Muscle layer of duodenum (tissue), 2 donors: ENCODE data around the gene MTHFSD.

ENCODE experiments used
- H3K27ac ChIP-seq: one replicate; pipeline ENCODE4 v1.7.0; 2013; ENCODE audit warnings: mild to moderate bottlenecking, low read length
- H3K27me3 ChIP-seq: one replicate; pipeline ENCODE4 v1.7.0; 2013; ENCODE audit warnings: low read depth, mild to moderate bottlenecking, control low read depth, low read length
- H3K36me3 ChIP-seq, 2 donors: one replicate each; pipeline ENCODE4 v1.7.0; 2013; ENCODE audit warnings: low read length in 2 of 2, control low read depth in 1 of 2, mild to moderate bottlenecking in 1 of 2; ENCODE audit not compliant: insufficient read depth in 2 of 2, control insufficient read depth in 1 of 2
- H3K4me1 ChIP-seq, 2 donors: one replicate each; pipeline ENCODE4 v1.7.0; 2013; ENCODE audit warnings: low read length in 2 of 2, mild to moderate bottlenecking in 2 of 2, control low read depth in 1 of 2, moderate library complexity in 1 of 2; ENCODE audit not compliant: insufficient read depth in 2 of 2, control insufficient read depth in 1 of 2
- H3K4me3 ChIP-seq, 2 donors: one replicate each; pipeline ENCODE4 v1.7.0; 2013; ENCODE audit warnings: low read length in 2 of 2, low read depth in 1 of 2, mild to moderate bottlenecking in 1 of 2
- H3K9me3 ChIP-seq, 2 donors: one replicate each; pipeline ENCODE4 v1.7.0; 2013; ENCODE audit warnings: low read length in 2 of 2, control low read depth in 1 of 2, mild to moderate bottlenecking in 1 of 2; ENCODE audit not compliant: control insufficient read depth in 1 of 2
- donor health status: healthy.

Gene MTHFSD, protein sequence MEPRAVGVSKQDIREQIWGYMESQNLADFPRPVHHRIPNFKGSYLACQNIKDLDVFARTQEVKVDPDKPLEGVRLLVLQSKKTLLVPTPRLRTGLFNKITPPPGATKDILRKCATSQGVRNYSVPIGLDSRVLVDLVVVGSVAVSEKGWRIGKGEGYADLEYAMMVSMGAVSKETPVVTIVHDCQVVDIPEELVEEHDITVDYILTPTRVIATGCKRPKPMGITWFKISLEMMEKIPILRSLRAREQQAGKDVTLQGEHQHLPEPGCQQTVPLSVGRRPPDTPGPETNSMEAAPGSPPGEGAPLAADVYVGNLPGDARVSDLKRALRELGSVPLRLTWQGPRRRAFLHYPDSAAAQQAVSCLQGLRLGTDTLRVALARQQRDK

DNA sequence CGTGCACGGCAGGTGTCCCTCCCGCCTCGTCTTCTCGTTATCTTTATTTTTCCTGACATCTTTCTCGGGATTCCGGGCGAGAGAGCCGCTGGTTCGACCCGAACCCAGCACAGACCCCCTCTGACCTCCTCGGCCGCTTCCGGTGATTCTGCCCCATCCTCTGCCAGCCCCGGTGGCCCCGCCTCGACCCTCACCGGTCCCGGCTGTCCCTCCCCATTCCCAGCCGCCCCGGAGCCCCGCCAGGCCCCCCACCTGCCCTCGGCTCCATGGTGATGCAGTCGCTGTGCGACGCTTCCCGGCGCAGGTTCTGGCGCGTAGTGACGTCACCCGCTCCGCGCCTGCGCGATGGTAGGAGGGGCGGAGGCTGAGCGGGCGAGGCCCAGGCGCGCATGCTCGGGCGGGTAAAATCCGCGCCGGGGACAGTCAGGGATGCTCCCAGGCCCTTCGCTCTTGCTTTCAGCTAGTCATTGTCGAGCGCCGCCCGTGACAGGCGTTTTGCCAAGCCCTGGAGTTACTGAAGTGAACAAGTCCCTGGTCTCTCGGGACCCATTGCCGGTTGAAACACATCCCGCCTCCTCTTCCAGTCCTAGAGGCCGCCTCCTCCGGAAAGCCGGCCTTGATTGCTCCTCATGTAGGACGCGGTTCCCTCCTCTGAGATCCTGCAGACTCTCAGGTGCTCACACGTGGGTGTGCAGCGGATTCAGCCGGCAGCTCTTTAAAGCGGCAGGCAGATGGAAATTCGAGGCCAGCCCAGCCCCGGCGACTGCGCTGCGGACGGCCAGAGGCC, at the start of gene MTHFSD:
Gene MTHFSD (minus strand): TSS at position 319 of the 787 bp plus-strand sequence. CDS start 51 bp downstream, at position 268.
- Histone ChIP-seq H3K36me3 (peaks cover 10 to 11% of the 10 kb centered on the region in 2 donors), H3K27ac (peak within 1 kb of the TSS; percentile 86), H3K4me1 (peaks cover 5 to 13% of the 10 kb centered on the region in 2 donors), H3K9me3 (no peaks in the 10 kb centered on the region), H3K27me3 (no peaks in the 10 kb centered on the region), H3K4me3 (peak within 1 kb of the TSS; percentile 85 to 90)

DNA sequence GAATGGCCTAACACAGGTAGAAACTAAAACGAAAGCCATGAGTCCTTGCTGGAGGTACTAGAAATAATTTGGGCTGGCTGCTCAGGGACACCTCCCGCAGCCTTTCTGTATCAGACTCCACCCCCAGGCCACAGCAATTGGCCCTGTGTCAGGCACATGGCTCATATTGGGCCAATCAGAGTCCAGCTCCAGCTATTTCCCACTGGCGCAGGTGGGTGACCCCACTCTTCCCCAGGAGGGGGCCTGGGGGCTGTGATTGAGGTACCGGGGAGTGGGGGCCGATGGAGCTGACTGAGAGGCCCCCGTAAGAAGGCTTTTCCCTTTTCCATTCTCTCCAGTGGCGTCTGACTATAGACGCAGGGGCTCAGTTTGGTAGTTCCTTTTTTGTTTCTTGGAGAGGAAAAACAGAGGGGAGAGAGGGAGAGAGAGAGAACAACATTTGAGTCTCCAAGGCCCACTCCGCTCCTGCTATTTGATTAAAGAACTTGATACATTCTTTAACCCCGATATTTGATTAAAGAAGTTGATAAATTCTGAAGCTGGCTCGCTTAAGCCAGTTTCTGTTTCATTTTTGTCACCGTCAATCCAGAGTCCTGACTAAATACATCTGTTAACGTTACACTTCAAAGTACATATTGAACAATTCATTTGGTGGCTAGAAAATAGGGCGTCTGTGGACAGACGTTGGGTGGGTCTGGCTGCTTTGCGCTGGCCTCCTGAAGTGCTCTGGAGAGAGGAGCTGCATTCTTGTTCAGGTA, 49.6 kb upstream of the MTHFSD start:
- Histone ChIP-seq H3K9me3 (no peaks in the 10 kb centered on the region), H3K27me3 (no peaks in the 10 kb centered on the region), H3K4me3 (peak overlapping the region in 1 of 2 donors; percentile 28), H3K4me1 (no peaks in the 10 kb centered on the region), H3K27ac (no peak overlapping the region), H3K36me3 (no peaks in the 10 kb centered on the region)

DNA sequence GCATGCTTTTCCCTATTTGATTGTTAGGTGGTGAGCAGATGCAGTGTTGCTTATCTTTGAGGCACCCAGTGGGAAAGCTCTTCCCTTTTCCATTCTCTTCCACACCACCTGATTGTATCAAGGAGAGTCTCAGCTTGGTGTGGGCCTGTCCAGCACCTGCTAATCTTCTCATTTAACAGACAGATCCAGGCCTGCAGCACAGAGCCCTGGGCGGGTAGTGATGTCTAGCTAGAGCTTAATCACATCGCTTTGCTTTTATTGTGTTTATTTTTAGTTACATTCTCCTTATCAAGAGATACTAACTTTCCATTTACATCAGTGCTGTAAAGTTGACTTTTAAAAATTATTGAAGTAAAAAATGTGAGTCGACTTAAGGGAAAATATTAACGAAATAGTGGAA, 47.5 kb upstream of the MTHFSD start:
- Histone ChIP-seq H3K27me3 (no peaks in the 10 kb centered on the region), H3K27ac (no peak overlapping the region), H3K9me3 (no peaks in the 10 kb centered on the region), H3K36me3 (no peaks in the 10 kb centered on the region), H3K4me3 (no peak overlapping the region), H3K4me1 (no peaks in the 10 kb centered on the region)

DNA sequence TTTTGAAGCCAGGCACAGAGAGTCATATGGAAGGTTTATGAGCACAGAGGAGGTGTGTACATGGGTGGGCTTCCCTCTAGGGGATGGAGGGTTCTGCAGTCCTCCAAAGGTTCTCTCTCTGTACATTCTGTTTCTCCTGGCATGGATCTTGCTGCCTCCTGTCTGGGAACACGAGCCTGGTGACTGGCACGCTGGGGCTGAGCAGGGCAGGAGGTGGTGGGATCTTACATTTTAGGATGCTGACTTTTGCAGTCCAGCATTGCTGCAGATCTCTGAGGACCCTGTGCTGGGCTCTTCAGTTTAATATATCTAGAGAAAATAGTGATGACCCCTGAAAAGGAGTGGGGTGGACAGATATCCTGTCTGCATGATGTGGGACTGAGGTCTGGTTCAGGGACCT, 46.3 kb upstream of the MTHFSD start:
- Histone ChIP-seq H3K9me3 (no peaks in the 10 kb centered on the region), H3K27me3 (no peaks in the 10 kb centered on the region), H3K4me3 (no peak overlapping the region), H3K4me1 (no peaks in the 10 kb centered on the region), H3K36me3 (no peaks in the 10 kb centered on the region), H3K27ac (no peak overlapping the region)

DNA sequence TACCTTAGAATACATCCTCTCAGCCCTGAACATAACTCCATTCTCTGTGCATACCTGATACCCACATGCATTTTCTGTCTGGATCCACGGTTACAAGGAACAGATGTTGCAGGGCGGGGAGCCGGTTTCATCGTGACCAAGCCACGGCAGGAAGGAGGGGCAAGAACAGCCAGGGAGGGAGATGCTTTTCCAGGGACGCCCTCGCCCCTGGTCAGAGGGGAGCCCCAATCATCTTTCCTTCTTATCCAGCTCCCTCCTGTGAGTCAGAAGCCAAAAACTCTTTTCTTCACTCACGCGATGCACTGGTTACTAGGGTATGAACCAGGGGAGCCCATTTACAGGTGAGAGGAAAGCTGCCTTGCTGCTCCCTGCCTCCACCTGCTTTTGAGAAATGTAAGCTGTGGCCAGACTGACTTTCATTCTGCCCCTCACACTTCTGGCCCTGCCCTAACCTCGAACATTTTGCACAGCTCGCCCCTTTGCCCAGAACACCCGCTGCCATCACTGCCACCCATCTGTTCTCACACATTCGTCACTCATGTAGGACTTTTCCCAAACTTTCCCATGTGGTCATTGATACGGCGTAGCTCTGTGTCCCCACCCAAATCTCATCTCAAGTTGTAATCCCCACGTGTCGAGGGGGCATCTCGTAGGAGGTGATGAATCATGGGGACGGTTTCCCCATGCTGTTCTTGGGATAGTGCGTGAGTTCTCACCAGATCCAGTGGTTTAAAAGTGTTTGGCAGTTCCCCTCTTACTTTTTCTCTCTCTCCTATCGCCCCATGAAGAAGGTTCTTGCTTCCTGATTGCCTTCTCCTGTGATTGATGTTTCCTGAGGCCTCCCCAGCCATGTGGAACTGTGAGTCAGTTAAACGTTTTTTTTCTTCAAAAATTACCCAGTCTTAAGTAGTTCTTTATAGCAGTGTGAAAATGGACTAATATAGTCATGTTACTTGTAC, 43.9 kb upstream of the MTHFSD start:
- Histone ChIP-seq H3K36me3 (no peaks in the 10 kb centered on the region), H3K27me3 (peaks cover under 1% of the 10 kb centered on the region), H3K9me3 (no peaks in the 10 kb centered on the region), H3K4me1 (no peaks in the 10 kb centered on the region), H3K27ac (no peak overlapping the region), H3K4me3 (no peak overlapping the region)

DNA sequence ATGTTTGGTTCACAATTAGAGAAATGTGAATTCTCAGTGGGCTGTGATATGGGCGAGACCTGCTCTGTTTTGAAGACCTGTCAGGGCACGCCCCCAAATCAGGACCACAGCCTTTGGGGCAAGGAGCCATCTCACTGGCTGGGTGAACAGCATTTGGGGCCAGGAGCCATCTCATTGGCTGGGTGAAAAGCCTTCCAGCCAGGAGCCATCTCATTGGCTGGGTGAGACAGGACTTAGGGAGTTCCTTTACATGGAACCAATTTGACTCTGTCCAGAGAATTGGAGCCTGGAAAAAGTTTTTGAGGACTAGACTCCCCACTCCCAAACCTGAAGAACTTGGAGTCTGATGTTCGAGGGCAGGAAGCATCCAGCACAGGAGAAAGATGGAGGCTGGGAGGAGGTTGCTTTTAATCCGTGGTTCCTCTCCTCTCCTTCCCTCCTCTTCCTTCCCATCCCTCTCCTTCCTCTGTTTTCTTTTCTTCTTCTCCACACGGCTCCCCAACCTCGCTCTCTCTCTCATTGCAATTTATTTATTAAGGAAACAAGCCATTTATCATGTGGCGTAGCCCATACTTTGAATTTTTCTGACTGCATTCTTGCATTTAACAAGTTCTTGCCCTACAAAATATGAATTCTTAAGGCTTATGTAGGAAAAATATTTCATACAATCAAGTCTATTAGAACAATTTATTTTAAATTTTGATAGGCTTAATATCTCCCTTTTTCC, 43.0 kb upstream of the MTHFSD start:
- H3K27ac ChIP-seq: no peak overlapping the region
- peaks cover 9% of the 10 kb centered on the region for H3K27me3 ChIP-seq
- H3K9me3 ChIP-seq: no peaks in the 10 kb centered on the region
- H3K36me3 ChIP-seq: no peaks in the 10 kb centered on the region
- H3K4me3 ChIP-seq: no peak overlapping the region
- H3K4me1 ChIP-seq: no peaks in the 10 kb centered on the region

DNA sequence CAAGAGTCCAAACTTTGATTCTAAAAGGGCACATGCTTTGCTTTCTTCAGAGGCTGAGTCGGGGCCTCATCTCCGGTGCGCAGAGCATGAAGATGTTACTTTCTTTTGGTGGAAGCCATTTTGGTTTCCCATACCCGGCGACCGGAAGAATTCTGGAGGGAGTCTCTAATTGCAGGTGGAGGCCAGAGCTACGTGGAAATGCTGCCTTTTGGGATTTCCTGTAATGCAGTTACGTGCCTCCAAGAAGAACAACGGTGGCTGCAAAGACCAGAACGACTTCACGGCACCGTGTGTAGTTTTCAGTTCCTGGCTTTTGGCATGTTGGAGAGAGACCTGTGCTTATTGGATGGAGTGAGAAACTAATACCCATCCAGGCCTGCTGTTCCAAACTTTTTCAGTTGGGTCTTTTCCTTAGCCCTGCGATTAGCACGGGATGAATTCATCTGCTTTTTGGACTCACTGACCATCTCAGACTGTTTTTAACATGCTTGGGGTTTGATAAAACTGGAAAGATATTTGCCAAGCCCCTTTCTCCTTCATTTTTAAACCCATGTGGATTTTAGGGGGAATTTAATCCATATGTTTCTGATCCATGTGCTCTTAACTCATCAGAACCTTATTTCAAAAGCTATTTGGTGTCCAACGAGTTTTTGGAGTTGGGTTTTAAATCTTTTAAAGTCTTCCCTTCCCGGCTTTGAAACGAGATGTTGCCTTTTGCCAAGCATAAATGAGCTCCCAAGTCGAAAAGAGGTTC, 42.3 kb upstream of the MTHFSD start:
- Histone ChIP-seq H3K27ac (no peak overlapping the region), H3K36me3 (no peaks in the 10 kb centered on the region), H3K4me3 (no peak overlapping the region), H3K27me3 (peaks cover 11% of the 10 kb centered on the region), H3K4me1 (no peaks in the 10 kb centered on the region), H3K9me3 (no peaks in the 10 kb centered on the region)

DNA sequence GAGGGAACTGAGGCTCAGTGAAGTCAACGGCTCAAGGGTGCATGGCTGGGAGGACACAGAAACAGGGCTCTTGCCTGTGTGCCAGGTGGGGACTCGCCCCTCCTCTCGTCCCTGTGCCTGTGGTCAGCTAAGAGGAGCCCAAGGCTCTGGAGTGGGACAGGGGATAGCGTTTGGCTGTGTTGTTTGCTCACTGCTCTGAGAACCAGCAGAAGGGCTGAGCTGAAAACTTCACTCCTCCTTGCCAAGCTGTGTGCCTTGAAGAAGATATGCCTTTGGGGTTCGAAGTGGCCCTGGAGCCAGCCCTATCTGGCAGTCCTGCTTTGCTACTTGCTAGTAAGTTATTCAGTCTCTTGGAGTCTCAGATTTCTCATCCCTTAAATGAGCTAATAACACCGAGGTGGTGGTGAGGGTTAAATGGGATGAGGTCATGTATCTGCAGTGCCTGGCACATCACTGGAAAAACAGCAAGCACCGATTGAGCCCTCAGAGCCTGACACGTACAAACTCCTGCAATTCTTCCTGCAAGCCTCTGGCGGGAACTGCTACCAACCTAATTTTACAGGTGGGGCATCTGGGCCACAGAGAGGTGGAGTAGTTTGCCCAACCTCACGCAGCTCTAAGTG, 41.1 kb upstream of the MTHFSD start:
- Histone ChIP-seq H3K4me3 (no peak overlapping the region), H3K27ac (no peak overlapping the region), H3K4me1 (no peaks in the 10 kb centered on the region), H3K36me3 (no peaks in the 10 kb centered on the region), H3K9me3 (no peaks in the 10 kb centered on the region), H3K27me3 (peaks cover 12% of the 10 kb centered on the region)

DNA sequence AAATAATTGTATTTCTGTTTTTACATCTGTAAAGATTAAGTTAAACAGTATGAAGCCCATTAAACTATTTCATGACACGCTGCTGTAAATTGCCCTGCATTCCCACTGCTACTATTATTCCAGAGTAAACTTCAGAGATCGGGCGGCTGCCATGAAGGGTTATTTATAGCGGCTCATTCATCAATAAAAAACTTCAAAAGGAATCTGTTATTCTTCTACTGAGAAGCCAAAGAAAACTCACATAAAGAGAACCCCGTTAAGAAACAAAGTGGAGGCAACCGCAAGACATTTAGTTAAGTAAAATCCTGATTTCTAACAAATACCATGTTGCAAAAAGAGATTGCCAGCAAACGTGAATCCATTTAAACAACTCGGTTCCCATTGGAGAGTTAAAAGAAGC, 39.7 kb upstream of the MTHFSD start:
- no peaks in the 10 kb centered on the region for H3K4me1 ChIP-seq
- no peaks in the 10 kb centered on the region for H3K36me3 ChIP-seq
- no peak overlapping the region for H3K27ac ChIP-seq
- H3K4me3 ChIP-seq: no peak overlapping the region
- peaks cover 19% of the 10 kb centered on the region for H3K27me3 ChIP-seq
- H3K9me3 ChIP-seq: no peaks in the 10 kb centered on the region
